ENCODE data around the gene IRGQ.

IRGQ gene

DNA sequence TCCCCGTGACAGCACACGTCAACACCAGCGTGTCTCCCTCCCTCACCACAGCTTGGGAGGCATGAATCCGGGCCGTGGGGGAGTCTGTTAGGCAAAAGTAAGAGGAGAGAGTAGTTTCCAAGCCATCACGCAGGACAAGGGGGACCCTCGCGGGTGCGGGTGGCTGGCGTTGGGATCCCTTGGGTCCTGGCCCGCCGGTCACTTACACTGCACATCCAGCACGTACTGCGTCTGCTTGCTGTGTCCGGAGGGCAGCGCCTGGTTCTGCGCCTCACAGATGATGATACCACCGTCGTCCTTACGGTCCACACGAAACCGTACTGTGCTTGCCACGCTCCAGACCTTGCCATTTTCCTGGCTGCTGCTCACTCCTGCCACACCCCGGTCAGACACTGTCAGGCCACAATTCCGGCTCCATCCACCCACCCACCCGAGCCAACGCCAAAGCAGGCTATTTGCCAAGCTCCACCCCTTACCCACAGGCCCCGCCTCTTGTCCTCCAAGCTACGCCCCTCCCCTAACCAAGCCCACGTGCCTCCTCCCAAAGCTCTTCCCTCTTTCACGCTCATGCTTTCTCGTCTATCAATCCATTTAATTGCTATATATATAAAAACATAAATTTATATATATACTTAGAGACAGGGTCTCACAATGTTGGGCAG lies 30.1 kb upstream of the IRGQ start:
- Histone ChIP-seq H3K27me3 (replicated peaks; ENCODE audit: control insufficient read depth, insufficient read depth, low read length, poor library complexity, severe bottlenecking) (no peaks in the 10 kb centered on the region), H3K36me3 (ENCODE audit: control insufficient read depth, insufficient read depth, low read length) (no peaks in the 10 kb centered on the region), H3K27ac (ENCODE audit: insufficient read depth, low read length, poor library complexity, severe bottlenecking) (no peak overlapping the region), H3K4me1 (ENCODE audit: control insufficient read depth, insufficient read depth, low read length, poor library complexity, severe bottlenecking) (peaks cover 5% of the 10 kb centered on the region), H3K4me3 (ENCODE audit: insufficient read depth, low read depth, low read length, poor library complexity, severe bottlenecking) (no peak overlapping the region), H3K9me3 (ENCODE audit: control insufficient read depth, low read length) (no peaks in the 10 kb centered on the region)
- DNase-seq, result no peak

DNA sequence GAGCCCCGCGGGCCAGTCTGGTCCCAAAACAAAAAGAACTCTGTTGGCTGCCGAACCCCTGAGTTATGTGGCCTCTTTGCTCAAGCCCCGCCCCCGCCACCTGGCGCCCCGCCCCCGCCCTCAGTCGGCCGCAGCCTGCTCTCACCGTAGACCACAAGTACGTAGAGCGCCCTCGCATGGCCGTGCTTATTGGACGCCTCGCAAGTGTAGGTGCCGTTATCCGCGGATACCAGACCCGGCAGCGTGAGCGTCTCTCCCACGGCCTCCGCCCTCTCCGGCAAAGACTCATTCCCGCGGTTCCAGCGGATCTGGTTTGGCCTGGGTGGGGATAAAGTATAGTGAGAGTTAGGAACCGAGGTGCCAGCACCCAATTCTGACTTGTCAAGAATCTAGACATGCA lies 29.0 kb upstream of the IRGQ start:
- peak; percentile 73 to 80 (median 75) for DNase-seq
- no peak overlapping the region for H3K4me3 ChIP-seq (ENCODE audit: insufficient read depth, low read depth, low read length, poor library complexity, severe bottlenecking)
- H3K27me3 ChIP-seq (replicated peaks; ENCODE audit: control insufficient read depth, insufficient read depth, low read length, poor library complexity, severe bottlenecking), result no peaks in the 10 kb centered on the region
- H3K4me1 ChIP-seq (ENCODE audit: control insufficient read depth, insufficient read depth, low read length, poor library complexity, severe bottlenecking), result peaks cover 14% of the 10 kb centered on the region
- no peaks in the 10 kb centered on the region for H3K9me3 ChIP-seq (ENCODE audit: control insufficient read depth, low read length)
- no peaks in the 10 kb centered on the region for H3K36me3 ChIP-seq (ENCODE audit: control insufficient read depth, insufficient read depth, low read length)
- H3K27ac ChIP-seq (ENCODE audit: insufficient read depth, low read length, poor library complexity, severe bottlenecking), result no peak overlapping the region

DNA sequence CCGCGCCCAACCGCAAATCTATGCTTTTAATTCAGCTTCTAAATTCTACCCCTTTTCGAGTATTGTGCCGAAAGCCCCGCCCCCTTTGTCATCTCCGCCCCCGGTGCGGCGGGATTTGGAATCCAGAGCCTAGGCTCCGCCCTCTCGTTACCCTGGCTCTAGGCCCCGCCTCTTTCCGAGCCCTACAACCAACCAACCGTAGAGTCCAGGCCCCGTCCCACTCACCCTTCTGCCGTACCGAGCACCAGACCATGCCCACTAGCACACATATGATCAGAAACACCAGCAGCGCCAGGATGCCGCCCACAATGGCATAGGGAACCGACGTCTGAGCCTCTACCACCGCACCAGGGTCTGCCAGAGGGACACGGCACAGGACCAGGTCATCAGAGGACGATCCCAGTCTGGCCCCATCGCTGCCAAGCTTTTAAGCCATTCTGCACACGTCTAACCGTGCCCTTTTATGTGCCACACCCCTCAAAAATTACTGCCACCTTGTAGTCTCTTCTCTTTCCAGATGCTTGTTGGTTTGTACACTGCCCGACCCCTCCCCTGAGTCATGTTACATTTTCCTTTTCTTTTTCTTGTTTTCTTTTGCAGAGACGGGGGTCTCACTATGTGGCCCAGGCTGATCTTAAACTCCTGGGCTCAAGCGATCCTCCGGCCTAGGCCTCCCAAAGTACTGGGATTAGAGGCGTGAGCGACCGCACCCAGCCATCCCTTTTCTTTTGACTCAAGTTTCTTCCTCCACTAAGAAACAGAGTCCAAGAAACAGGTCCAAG lies 28.1 kb upstream of the IRGQ start:
- H3K9me3 ChIP-seq (ENCODE audit: control insufficient read depth, low read length), result no peaks in the 10 kb centered on the region
- no peak for DNase-seq

DNA sequence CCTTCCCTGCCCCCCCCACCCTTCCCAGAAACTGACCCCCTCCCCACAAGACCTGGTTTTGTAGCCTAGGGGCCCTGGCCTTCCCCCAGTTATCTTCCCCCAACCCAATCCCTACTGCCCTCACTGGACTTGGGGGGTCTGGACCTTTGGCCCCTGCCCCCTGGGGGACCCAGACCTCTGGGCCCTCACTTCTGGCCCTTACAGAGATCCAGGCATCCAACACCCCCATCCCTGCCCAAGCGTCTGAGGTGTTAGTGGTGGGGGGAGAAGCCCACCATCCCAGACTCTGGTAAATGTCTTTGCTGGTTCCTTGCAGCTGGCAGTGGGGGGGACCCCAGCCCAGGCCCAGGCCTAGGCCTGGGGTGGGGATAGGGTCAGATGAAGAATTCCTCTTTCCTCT lies 27.0 kb upstream of the IRGQ start:
- peaks cover 25% of the 10 kb centered on the region for H3K4me1 ChIP-seq (ENCODE audit: control insufficient read depth, insufficient read depth, low read length, poor library complexity, severe bottlenecking)
- no peaks in the 10 kb centered on the region for H3K27me3 ChIP-seq (replicated peaks; ENCODE audit: control insufficient read depth, insufficient read depth, low read length, poor library complexity, severe bottlenecking)
- no peak overlapping the region for H3K27ac ChIP-seq (ENCODE audit: insufficient read depth, low read length, poor library complexity, severe bottlenecking)
- H3K9me3 ChIP-seq (ENCODE audit: control insufficient read depth, low read length), result no peaks in the 10 kb centered on the region
- DNase-seq, result no peak
- no peak overlapping the region for H3K4me3 ChIP-seq (ENCODE audit: insufficient read depth, low read depth, low read length, poor library complexity, severe bottlenecking)
- H3K36me3 ChIP-seq (ENCODE audit: control insufficient read depth, insufficient read depth, low read length), result no peaks in the 10 kb centered on the region

More for the DNA sequence above, 28.1 kb upstream of the IRGQ start:
- Histone ChIP-seq H3K27ac (ENCODE audit: insufficient read depth, low read length, poor library complexity, severe bottlenecking) (no peak overlapping the region), H3K4me3 (ENCODE audit: insufficient read depth, low read depth, low read length, poor library complexity, severe bottlenecking) (no peak overlapping the region), H3K27me3 (replicated peaks; ENCODE audit: control insufficient read depth, insufficient read depth, low read length, poor library complexity, severe bottlenecking) (no peaks in the 10 kb centered on the region), H3K4me1 (ENCODE audit: control insufficient read depth, insufficient read depth, low read length, poor library complexity, severe bottlenecking) (peaks cover 15% of the 10 kb centered on the region), H3K36me3 (ENCODE audit: control insufficient read depth, insufficient read depth, low read length) (no peaks in the 10 kb centered on the region)

DNA sequence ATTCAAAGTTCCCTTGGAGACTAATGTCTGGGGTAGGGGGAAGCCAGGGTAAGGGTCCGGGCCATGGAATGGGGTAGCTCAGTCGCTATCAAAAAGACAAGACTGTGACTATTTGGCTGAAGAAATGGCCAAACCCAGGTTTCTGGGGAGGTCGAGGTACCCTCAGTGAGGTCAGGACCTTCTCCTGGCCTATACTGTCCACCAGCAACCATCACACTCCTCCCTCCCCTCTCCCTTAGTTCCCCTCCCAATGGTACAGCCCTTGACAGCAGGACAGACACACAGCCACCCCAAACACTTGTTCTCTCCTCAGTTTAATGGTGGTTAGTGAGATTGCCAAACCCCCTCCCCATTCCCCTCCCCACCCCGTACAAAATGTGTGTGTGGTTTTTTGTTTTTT lies 26.1 kb upstream of the IRGQ start:
- no peak for DNase-seq
- H3K4me1 ChIP-seq (ENCODE audit: control insufficient read depth, insufficient read depth, low read length, poor library complexity, severe bottlenecking), result peaks cover 25% of the 10 kb centered on the region
- H3K36me3 ChIP-seq (ENCODE audit: control insufficient read depth, insufficient read depth, low read length), result no peaks in the 10 kb centered on the region
- H3K9me3 ChIP-seq (ENCODE audit: control insufficient read depth, low read length), result no peaks in the 10 kb centered on the region
- no peaks in the 10 kb centered on the region for H3K27me3 ChIP-seq (replicated peaks; ENCODE audit: control insufficient read depth, insufficient read depth, low read length, poor library complexity, severe bottlenecking)
- no peak overlapping the region for H3K27ac ChIP-seq (ENCODE audit: insufficient read depth, low read length, poor library complexity, severe bottlenecking)
- no peak overlapping the region for H3K4me3 ChIP-seq (ENCODE audit: insufficient read depth, low read depth, low read length, poor library complexity, severe bottlenecking)

DNA sequence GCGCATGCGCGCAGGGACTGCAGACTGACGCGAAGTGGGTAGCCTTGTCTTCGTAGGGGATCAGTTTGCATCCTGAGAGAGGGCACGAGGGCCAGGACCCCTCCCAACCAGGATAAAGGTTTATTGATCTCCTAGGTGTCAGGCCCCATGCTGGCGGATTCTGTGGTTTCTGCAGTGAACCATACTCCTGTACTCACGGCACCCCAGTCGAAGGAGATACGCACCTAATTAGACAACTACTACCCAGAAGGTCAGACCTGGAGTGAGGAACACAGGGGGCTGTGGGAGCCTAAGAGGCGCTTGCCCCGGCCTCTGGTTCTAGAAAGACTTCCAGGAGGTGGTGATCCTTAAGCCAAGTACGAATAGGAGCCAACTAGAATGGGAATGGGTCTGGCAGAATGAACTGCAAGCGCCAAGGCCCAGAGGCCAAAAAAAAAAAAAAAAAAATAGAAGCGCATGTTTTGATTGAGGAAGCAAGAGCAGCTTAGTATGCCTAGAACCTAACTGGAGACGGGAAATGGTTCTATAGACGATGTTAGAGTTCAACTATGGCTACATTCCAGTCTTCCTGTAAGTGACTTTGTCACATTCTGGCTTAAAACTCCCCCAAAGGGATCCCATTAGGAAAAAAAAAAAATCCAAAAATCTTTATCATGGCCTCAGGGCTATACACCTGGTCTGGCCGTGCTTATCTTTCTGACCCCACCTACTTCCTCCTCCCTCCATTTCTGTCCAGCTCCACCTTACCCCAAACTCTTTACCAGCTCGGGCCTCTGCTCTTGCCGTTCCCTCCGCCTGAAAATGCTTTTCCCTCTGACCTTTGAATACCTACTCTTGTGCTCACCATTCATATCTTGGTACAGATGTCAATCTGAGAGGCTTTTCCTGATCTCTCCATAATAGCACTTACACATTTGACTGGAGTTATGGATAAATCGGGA lies 24.4 kb upstream of the IRGQ start:
- Histone ChIP-seq H3K9me3 (ENCODE audit: control insufficient read depth, low read length) (no peaks in the 10 kb centered on the region), H3K27me3 (replicated peaks; ENCODE audit: control insufficient read depth, insufficient read depth, low read length, poor library complexity, severe bottlenecking) (no peaks in the 10 kb centered on the region), H3K4me3 (ENCODE audit: insufficient read depth, low read depth, low read length, poor library complexity, severe bottlenecking) (peak overlapping the region; percentile 85), H3K27ac (ENCODE audit: insufficient read depth, low read length, poor library complexity, severe bottlenecking) (peak overlapping the region; percentile 82), H3K4me1 (ENCODE audit: control insufficient read depth, insufficient read depth, low read length, poor library complexity, severe bottlenecking) (peaks cover 24% of the 10 kb centered on the region), H3K36me3 (ENCODE audit: control insufficient read depth, insufficient read depth, low read length) (no peaks in the 10 kb centered on the region)
- peak in 1 of 3 donors; percentile 71 for DNase-seq

DNA sequence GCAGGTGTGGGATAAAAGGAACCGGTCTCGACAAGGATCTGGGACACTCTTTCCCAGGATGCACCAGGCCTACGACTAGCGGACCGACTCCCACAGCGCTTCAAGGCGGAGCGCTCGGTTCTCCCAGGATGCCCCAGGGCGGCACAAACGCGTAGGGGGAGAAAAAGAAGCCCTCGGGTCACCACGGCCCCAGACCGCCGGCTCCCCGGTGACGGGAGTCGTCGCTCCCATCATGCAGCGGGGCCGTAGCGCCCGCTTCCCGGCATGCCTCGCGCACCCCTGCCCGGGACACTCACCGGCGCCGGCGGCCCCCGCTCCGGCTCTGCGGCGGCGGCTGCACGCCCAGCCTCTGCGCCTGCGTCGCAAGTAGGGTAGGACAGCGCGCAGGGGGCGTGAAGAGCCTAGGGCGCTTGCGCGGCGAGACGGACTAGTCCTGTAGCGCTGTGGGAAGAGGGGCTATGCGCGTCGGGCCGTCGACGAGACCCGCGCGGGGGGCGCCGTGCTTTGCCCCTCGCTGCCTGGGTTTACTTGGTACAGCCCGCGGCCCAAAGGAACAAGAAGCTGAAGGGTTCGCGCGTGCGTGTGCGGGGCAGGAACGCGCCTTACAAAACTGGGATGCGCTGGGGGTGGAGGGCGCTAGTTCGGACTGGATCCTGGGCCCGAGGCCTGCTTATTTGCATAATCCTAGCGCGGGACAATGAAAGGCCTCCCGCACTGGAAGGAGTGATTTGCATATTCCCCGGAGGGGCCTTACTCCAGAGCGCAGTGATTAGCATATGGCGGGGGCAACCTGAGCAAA lies 23.5 kb upstream of the IRGQ start, which contains the start of gene ZNF428:
TSS of gene ZNF428 (minus strand) at position 368 of the 799 bp plus-strand sequence. CDS start 5,325 bp downstream, outside the sequence.
- no peaks in the 10 kb centered on the region for H3K27me3 ChIP-seq (replicated peaks; ENCODE audit: control insufficient read depth, insufficient read depth, low read length, poor library complexity, severe bottlenecking)

DNA sequence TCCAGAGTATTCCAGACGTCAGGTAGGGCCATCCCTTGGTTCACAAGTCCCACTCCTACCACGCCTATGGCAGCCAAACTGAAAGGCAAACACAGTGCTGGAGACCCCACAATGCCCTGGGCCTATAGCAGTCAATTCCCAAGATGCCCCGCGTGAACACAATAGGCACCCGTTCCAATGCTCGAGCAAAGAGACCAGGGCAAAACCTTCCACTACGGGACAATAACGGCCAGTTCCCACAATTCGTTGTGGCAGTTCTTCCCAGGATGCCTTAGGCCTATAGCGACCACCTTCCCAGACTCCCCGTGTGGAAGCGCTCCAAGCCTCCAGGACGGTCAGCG lies 23.0 kb upstream of the IRGQ start:
- peak overlapping the region; percentile 82 for H3K27ac ChIP-seq (ENCODE audit: insufficient read depth, low read length, poor library complexity, severe bottlenecking)
- no peaks in the 10 kb centered on the region for H3K9me3 ChIP-seq (ENCODE audit: control insufficient read depth, low read length)
- H3K36me3 ChIP-seq (ENCODE audit: control insufficient read depth, insufficient read depth, low read length), result no peaks in the 10 kb centered on the region
- H3K27me3 ChIP-seq (replicated peaks; ENCODE audit: control insufficient read depth, insufficient read depth, low read length, poor library complexity, severe bottlenecking), result no peaks in the 10 kb centered on the region
- H3K4me1 ChIP-seq (ENCODE audit: control insufficient read depth, insufficient read depth, low read length, poor library complexity, severe bottlenecking), result peaks cover 20% of the 10 kb centered on the region
- peak overlapping the region; percentile 85 for H3K4me3 ChIP-seq (ENCODE audit: insufficient read depth, low read depth, low read length, poor library complexity, severe bottlenecking)
- no peak for DNase-seq

More for the DNA sequence above, 23.5 kb upstream of the IRGQ start, which contains the start of gene ZNF428:
- Histone ChIP-seq H3K36me3 (ENCODE audit: control insufficient read depth, insufficient read depth, low read length) (no peaks in the 10 kb centered on the region), H3K4me3 (ENCODE audit: insufficient read depth, low read depth, low read length, poor library complexity, severe bottlenecking) (peak within 1 kb of the TSS; percentile 85), H3K4me1 (ENCODE audit: control insufficient read depth, insufficient read depth, low read length, poor library complexity, severe bottlenecking) (peaks cover 20% of the 10 kb centered on the region), H3K9me3 (ENCODE audit: control insufficient read depth, low read length) (no peaks in the 10 kb centered on the region), H3K27ac (ENCODE audit: insufficient read depth, low read length, poor library complexity, severe bottlenecking) (peak within 1 kb of the TSS; percentile 82)
- DNase-seq, result peak; percentile 80 to 82 (median 80)

DNA sequence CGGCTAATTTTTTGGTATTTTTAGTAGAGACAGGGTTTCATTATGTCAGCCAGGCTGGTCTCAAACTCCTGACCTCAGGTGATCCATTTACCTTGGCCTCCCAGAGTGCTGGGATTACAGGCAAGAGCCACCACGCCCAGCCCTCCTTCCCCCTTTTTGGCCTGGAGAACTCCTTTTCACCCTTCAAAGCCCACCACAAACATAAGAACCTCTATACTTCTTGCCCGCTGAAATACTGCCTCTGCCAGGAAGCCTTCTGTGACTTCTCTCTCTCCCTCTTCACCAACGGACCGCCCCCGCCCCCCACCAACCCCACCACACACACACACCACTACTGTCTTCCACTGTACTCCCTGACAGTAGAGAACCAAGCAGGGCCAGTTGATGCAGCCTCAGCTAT lies 21.0 kb upstream of the IRGQ start:
- H3K27ac ChIP-seq (ENCODE audit: insufficient read depth, low read length, poor library complexity, severe bottlenecking), result no peak overlapping the region
- peaks cover 20% of the 10 kb centered on the region for H3K4me1 ChIP-seq (ENCODE audit: control insufficient read depth, insufficient read depth, low read length, poor library complexity, severe bottlenecking)
- H3K9me3 ChIP-seq (ENCODE audit: control insufficient read depth, low read length), result no peaks in the 10 kb centered on the region
- H3K36me3 ChIP-seq (ENCODE audit: control insufficient read depth, insufficient read depth, low read length), result peaks cover 12% of the 10 kb centered on the region
- H3K4me3 ChIP-seq (ENCODE audit: insufficient read depth, low read depth, low read length, poor library complexity, severe bottlenecking), result no peak overlapping the region
- no peaks in the 10 kb centered on the region for H3K27me3 ChIP-seq (replicated peaks; ENCODE audit: control insufficient read depth, insufficient read depth, low read length, poor library complexity, severe bottlenecking)
- no peak for DNase-seq

All from effector memory CD4-positive, alpha-beta T cell (primary cell).